Rectal smooth muscle tissue (tissue), 1 donor: ENCODE data around the gene KREMEN1.
"Not testable (repeated sequence)": the region's sequence is repeated elsewhere in the genome, so short reads cannot be mapped to it uniquely, and the experiment has no call there.

Experiments
- H3K27ac ChIP-seq: one replicate; pipeline ENCODE4 v1.7.0; 2013; ENCODE audit warnings: low read depth, low read length, inconsistent platforms
- H3K27me3 ChIP-seq: one replicate; pipeline ENCODE4 v1.7.0; 2013; ENCODE audit warnings: low read length; ENCODE audit not compliant: control insufficient read depth, insufficient read depth
- H3K36me3 ChIP-seq: one replicate; pipeline ENCODE4 v1.7.0; 2013; ENCODE audit warnings: low read length; ENCODE audit not compliant: control insufficient read depth, insufficient read depth
- H3K4me1 ChIP-seq: one replicate; pipeline ENCODE4 v1.7.0; 2013; ENCODE audit warnings: low read length; ENCODE audit not compliant: control insufficient read depth, insufficient read depth
- H3K4me3 ChIP-seq: one replicate; pipeline ENCODE4 v1.7.0; 2013; ENCODE audit warnings: low read length
- H3K9ac ChIP-seq: one replicate; pipeline ENCODE4 v1.7.0; 2013; ENCODE audit warnings: low read length

KREMEN1 gene

GRCh38 chr22:29039148-29039547 lies 33.7 kb upstream of the KREMEN1 start:
- H3K4me3 ChIP-seq, result no peak overlapping the region
- H3K9ac ChIP-seq, result no peak overlapping the region
- no peak overlapping the region for H3K27ac ChIP-seq
- no peaks in the 10 kb centered on the region for H3K27me3 ChIP-seq
- H3K4me1 ChIP-seq, result peaks cover 5% of the 10 kb centered on the region
- no peaks in the 10 kb centered on the region for H3K36me3 ChIP-seq

- H3K27me3 ChIP-seq, H3K4me3 ChIP-seq, H3K27ac ChIP-seq, H3K36me3 ChIP-seq, H3K9ac ChIP-seq, H3K4me1 ChIP-seq: not testable (repeated sequence)
These were observed 33.2 kb upstream of the KREMEN1 start for GRCh38 chr22:29039684-29040083.

DNA sequence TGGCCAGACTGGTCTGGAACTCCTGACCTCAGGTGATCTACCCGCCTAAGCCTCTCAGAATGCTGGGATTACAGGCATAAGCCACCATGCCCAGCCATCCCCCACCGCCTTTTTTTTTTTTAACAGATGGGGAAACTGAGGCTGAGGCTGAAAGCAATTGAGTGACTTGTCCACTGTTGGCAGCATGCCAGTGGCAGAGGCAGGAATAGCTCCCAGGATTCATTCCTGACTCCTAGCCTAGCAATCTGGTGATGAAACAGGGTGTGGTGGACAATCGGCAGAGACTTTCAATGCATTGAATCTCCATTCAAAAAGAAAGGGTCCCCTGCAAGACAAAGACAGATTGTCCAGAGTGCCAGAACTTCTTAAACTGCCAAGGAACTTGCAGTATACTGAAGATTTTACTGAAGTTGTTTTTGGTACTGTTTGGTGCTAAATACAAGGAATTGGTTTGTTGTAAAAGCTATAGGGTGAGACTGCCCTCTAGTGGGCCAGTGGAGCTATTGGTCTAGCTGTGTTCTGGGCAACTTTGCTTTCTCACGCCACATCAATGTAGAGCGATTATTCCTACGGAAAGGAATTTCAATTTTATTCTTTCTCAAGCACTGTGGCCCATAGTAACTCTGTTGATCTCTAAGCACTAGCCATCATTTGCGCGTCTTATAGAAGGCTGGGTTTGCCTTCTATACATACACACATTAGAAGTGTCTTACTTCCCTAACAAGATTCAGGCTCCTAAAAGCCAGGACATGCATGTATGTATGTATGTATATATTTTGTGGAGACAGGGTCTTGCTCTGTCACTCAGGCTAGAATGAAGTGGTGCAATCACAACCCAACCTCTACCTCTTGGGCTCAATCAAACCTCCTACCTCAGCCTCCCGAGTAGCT lies 32.2 kb upstream of the KREMEN1 start:
- Histone ChIP-seq H3K4me1 (peaks cover 5% of the 10 kb centered on the region), H3K27ac (no peak overlapping the region)

DNA sequence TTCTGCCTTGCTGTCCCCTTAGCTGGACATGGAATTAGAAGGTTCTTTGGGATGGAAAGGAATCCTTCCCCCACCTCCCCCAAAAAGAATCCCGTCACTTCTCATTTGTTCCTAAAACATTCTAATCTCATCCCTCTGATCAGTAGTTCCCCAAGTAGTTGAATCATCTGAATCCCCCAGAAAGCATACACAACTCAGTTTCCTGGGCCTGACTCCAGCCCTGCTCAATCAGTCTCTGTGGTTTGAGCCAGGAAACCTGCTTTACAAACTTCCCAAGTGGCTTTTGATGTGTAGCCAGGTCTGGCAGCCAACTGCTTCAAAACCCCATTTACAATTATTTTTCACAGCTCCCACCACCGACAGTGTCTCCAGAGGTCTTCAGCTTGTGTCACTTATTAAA lies 31.4 kb upstream of the KREMEN1 start:
- Histone ChIP-seq H3K4me1 (peaks cover 5% of the 10 kb centered on the region), H3K36me3 (peaks cover 7% of the 10 kb centered on the region), H3K27me3 (no peaks in the 10 kb centered on the region), H3K4me3 (no peak overlapping the region), H3K9ac (no peak overlapping the region), H3K27ac (no peak overlapping the region)

More for the DNA sequence above, 32.2 kb upstream of the KREMEN1 start:
- Histone ChIP-seq H3K4me3 (no peak overlapping the region), H3K36me3 (peaks cover 3% of the 10 kb centered on the region), H3K9ac (no peak overlapping the region), H3K27me3 (no peaks in the 10 kb centered on the region)

DNA sequence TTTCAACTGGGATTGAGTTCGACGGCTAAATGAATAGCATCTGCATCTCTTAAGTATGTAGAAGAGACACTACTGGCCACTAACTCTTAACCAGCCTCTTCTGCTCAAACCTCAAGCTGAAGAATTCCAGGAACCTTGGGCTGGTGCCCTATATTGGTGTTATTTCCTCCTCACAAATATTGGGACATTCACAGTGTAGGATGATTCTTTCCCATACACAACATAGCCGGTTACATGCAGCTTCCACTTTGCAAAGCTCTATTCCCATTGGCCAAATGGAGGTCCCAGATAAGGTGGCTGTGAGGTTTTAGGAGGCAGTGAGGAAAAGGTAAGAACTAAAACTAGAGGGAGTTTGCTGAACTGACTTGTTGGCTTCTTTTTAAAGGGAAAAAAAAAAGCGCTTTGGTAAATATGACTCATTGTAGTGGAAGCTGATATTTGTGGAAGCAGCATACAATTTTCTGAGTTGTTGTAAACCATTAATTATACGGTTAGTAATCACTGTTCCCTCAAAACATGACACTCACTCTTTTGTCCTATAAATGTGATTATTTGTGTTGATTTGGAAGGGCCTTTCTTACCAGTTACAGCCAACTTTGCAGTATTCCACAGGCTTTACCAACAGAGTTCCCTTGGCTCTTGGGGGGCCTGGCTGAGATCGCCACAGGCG lies 28.8 kb upstream of the KREMEN1 start:
- no peaks in the 10 kb centered on the region for H3K27me3 ChIP-seq
- peaks cover 7% of the 10 kb centered on the region for H3K36me3 ChIP-seq
- H3K4me3 ChIP-seq, result no peak overlapping the region
- no peak overlapping the region for H3K9ac ChIP-seq
- H3K4me1 ChIP-seq, result peaks cover 5% of the 10 kb centered on the region
- H3K27ac ChIP-seq, result peak overlapping the region; percentile 12

- H3K27me3 ChIP-seq, result no peaks in the 10 kb centered on the region
- no peak overlapping the region for H3K9ac ChIP-seq
- H3K27ac ChIP-seq, result peak overlapping the region; percentile 12
- H3K36me3 ChIP-seq, result peaks cover 7% of the 10 kb centered on the region
- no peak overlapping the region for H3K4me3 ChIP-seq
- peaks cover 5% of the 10 kb centered on the region for H3K4me1 ChIP-seq
These were observed 28.1 kb upstream of the KREMEN1 start for GRCh38 chr22:29044657-29045176.

DNA sequence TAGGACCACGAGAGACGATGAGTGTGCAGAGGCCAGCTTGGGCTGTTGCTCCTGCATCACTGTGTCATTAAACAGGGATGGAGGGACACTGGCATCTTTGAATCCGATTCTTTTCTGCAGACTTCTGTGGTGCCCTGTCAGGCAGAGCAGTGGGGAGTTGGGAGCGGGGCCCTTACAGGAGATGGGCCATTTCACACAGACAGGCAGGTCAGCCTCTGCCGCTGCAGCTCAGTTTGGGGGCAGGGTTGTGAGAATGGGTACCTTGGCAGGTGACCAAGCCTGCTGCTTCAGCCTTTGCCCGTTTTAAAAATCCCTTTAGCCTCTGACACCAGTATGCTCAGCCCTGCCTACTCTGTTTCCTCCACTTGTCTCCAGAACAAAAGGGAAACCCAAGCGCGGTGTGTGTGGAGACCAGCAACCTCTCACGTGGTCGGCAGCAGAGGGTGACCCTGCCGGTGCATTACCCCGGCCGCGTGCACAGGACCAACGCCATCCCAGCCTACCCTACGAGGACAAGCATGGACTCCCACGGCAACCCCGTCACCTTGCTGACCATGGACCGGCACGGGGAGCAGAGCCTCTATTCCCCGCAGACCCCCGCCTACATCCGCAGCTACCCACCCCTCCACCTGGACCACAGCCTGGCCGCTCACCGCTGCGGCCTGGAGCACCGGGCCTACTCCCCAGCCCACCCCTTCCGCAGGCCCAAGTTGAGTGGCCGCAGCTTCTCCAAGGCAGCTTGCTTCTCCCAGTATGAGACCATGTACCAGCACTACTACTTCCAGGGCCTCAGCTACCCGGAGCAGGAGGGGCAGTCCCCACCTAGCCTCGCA lies 23.8 kb upstream of the KREMEN1 start:
- no peak overlapping the region for H3K4me3 ChIP-seq
- no peaks in the 10 kb centered on the region for H3K4me1 ChIP-seq
- H3K9ac ChIP-seq, result no peak overlapping the region
- H3K27me3 ChIP-seq, result no peaks in the 10 kb centered on the region
- no peak overlapping the region for H3K27ac ChIP-seq
- H3K36me3 ChIP-seq, result peaks cover 7% of the 10 kb centered on the region

- peaks cover 4% of the 10 kb centered on the region for H3K36me3 ChIP-seq
- H3K4me3 ChIP-seq, result no peak overlapping the region
- H3K27me3 ChIP-seq, result no peaks in the 10 kb centered on the region
- H3K9ac ChIP-seq, result no peak overlapping the region
- H3K4me1 ChIP-seq, result no peaks in the 10 kb centered on the region
- no peak overlapping the region for H3K27ac ChIP-seq
These were observed 23.1 kb upstream of the KREMEN1 start for GRCh38 chr22:29049655-29050263.

DNA sequence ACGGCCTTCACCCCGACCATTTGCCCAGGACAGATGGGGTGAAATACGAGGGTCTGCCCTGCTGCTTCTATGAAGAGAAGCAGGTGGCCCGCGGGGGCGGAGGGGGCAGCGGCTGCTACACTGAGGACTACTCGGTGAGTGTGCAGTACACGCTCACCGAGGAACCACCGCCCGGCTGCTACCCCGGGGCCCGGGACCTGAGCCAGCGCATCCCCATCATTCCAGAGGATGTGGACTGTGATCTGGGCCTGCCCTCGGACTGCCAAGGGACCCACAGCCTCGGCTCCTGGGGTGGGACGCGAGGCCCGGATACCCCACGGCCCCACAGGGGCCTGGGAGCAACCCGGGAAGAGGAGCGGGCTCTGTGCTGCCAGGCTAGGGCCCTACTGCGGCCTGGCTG lies 22.4 kb upstream of the KREMEN1 start:
- peaks cover 4% of the 10 kb centered on the region for H3K36me3 ChIP-seq
- H3K4me1 ChIP-seq, result no peaks in the 10 kb centered on the region
- H3K9ac ChIP-seq, result no peak overlapping the region
- H3K27me3 ChIP-seq, result no peaks in the 10 kb centered on the region
- H3K4me3 ChIP-seq, result no peak overlapping the region
- H3K27ac ChIP-seq, result no peak overlapping the region

- Histone ChIP-seq H3K4me3 (no peak overlapping the region), H3K4me1 (no peaks in the 10 kb centered on the region), H3K27me3 (no peaks in the 10 kb centered on the region), H3K27ac (no peak overlapping the region), H3K36me3 (no peaks in the 10 kb centered on the region), H3K9ac (no peak overlapping the region)
These were observed 19.7 kb upstream of the KREMEN1 start for GRCh38 chr22:29053048-29053702.

DNA sequence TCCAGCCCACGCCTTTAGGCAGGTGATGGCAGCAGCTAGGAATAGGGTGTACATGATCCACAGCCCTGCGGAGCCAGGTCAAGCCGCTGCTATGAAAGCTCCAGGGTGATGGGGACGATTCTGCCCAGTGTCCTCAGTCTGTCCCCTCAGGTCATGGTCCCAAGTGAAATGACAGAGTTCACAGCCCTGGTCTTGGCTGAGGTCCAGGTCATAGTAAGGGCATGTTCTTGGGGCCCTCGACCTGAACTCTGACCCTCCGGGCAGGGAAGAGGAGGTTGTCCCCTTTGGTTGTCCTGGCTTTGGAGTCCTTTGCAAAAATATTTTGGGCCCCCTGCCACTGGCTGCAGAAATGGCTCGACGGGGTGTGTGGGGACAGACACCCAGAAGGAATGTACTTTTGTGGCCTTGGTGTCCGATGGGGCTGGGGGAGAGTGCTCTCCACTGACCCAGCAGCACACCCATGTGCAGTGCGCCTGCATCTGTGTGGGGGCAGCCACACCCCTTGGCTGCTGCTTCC lies 18.5 kb upstream of the KREMEN1 start:
- H3K9ac ChIP-seq, result no peak overlapping the region
- H3K36me3 ChIP-seq, result no peaks in the 10 kb centered on the region
- no peaks in the 10 kb centered on the region for H3K4me1 ChIP-seq
- H3K4me3 ChIP-seq, result no peak overlapping the region
- no peak overlapping the region for H3K27ac ChIP-seq
- H3K27me3 ChIP-seq, result no peaks in the 10 kb centered on the region
